H9 (cell line): ENCODE results near the gene SNX5. TPM values are rescaled to one million over a fixed set of nuclear protein-coding genes. Genes with fewer than 3 reads are reported as not detected.

Experiments used
- DNase-seq: peaks from one replicate; pipeline ENCODE4 v3.0.0-alpha.2; 2017
- H2AFZ ChIP-seq: one replicate; pipeline ENCODE4 v1.6.1; 2013; ENCODE audit warnings: mild to moderate bottlenecking, low read length, control low read depth, moderate library complexity
- H2AK5ac ChIP-seq: 2 replicates; pipeline ENCODE4 v1.6.1; 2013; ENCODE audit warnings: low read length, control low read depth, mixed read lengths; ENCODE audit not compliant: insufficient read length
- H2BK120ac ChIP-seq: one replicate; pipeline ENCODE4 v1.6.1; 2013; ENCODE audit warnings: low read depth, mild to moderate bottlenecking, low read length, control low read depth, inconsistent platforms; ENCODE audit not compliant: poor library complexity, severe bottlenecking
- H2BK12ac ChIP-seq: 2 replicates; pipeline ENCODE4 v1.6.1; 2013; ENCODE audit warnings: low read length, control low read depth, mixed read lengths, low read depth; ENCODE audit not compliant: insufficient read length
- H2BK15ac ChIP-seq: 2 replicates; pipeline ENCODE4 v1.6.1; 2013; ENCODE audit warnings: low read depth, low read length, control low read depth
- H2BK20ac ChIP-seq: one replicate; pipeline ENCODE4 v1.6.1; 2013; ENCODE audit warnings: low read depth, mild to moderate bottlenecking, low read length, control low read depth, inconsistent platforms; ENCODE audit not compliant: poor library complexity, severe bottlenecking
- H2BK5ac ChIP-seq: 2 replicates; pipeline ENCODE4 v1.6.1; 2013; ENCODE audit warnings: low read length, control low read depth, mixed read lengths; ENCODE audit not compliant: insufficient read length
- H3K14ac ChIP-seq: 2 replicates; pipeline ENCODE4 v1.6.1; 2013; ENCODE audit warnings: low read length, control low read depth; ENCODE audit not compliant: insufficient read depth
- H3K18ac ChIP-seq: 2 replicates; pipeline ENCODE4 v1.6.1; 2013; ENCODE audit warnings: low read depth, mild to moderate bottlenecking, mixed read lengths, low read length, control low read depth; ENCODE audit not compliant: insufficient read length
- H3K23ac ChIP-seq: 2 replicates; pipeline ENCODE4 v1.6.1; 2013; ENCODE audit warnings: low read length, control low read depth, mixed read lengths, low read depth; ENCODE audit not compliant: insufficient read length
- H3K23me2 ChIP-seq: 2 replicates; pipeline ENCODE4 v1.6.1; 2013; ENCODE audit warnings: low read depth, mild to moderate bottlenecking, mixed read lengths, low read length, control low read depth; ENCODE audit not compliant: insufficient read length, poor library complexity, severe bottlenecking
- H3K27ac ChIP-seq: 2 replicates; pipeline ENCODE4 v1.5.1; 2013; ENCODE audit warnings: low read length, control low read depth, mixed read lengths, low read depth; ENCODE audit not compliant: insufficient read length
- H3K27me3 ChIP-seq: 2 replicates; pipeline ENCODE4 v1.6.1; 2013; ENCODE audit warnings: low read length, control low read depth, inconsistent platforms; ENCODE audit not compliant: insufficient read depth
- H3K4ac ChIP-seq: 2 replicates; pipeline ENCODE4 v1.6.1; 2013; ENCODE audit warnings: low read depth, mild to moderate bottlenecking, control low read depth, inconsistent platforms, low read length, moderate library complexity
- H3K4me1 ChIP-seq: 2 replicates; pipeline ENCODE4 v1.6.1; 2013; ENCODE audit warnings: low read length, control low read depth, inconsistent platforms; ENCODE audit not compliant: insufficient read depth
- H3K4me2 ChIP-seq: 2 replicates; pipeline ENCODE4 v1.6.1; 2013; ENCODE audit warnings: low read length, control low read depth, mixed read lengths; ENCODE audit not compliant: insufficient read length, insufficient read depth
- H3K56ac ChIP-seq: 2 replicates; pipeline ENCODE4 v1.6.1; 2013; ENCODE audit warnings: low read depth, mild to moderate bottlenecking, mixed read lengths, low read length, control low read depth; ENCODE audit not compliant: insufficient read length
- H3K79me1 ChIP-seq: 2 replicates; pipeline ENCODE4 v1.6.1; 2013; ENCODE audit warnings: low read depth, mild to moderate bottlenecking, moderate library complexity, low read length, control low read depth, inconsistent platforms; ENCODE audit not compliant: insufficient read depth, poor library complexity, severe bottlenecking
- H3K79me2 ChIP-seq: 2 replicates; pipeline ENCODE4 v1.6.1; 2013; ENCODE audit warnings: low read length, control low read depth, inconsistent platforms; ENCODE audit not compliant: insufficient read depth
- H3K9ac ChIP-seq: 2 replicates; pipeline ENCODE4 v1.6.1; 2013; ENCODE audit warnings: low read length, control low read depth, mixed read lengths; ENCODE audit not compliant: insufficient read length; ENCODE audit errors: extremely low read depth
- H3K9me3 ChIP-seq: one replicate; pipeline ENCODE4 v1.6.1; 2013; ENCODE audit warnings: low read depth, low read length, inconsistent platforms; ENCODE audit not compliant: control insufficient read depth
- H3T11ph ChIP-seq: one replicate; pipeline ENCODE4 v1.6.1; 2013; ENCODE audit warnings: mild to moderate bottlenecking, low read length, control low read depth, inconsistent platforms
- H4K20me1 ChIP-seq: one replicate; pipeline ENCODE4 v1.6.1; 2013; ENCODE audit not compliant: control insufficient read depth, insufficient read length, insufficient read depth
- H4K5ac ChIP-seq: 2 replicates; pipeline ENCODE4 v1.6.1; 2013; ENCODE audit warnings: low read depth, mild to moderate bottlenecking, mixed read lengths, low read length, control low read depth; ENCODE audit not compliant: insufficient read length
- H4K8ac ChIP-seq: replicated peaks from 2 replicates; pipeline ENCODE4 v1.6.1; 2013; ENCODE audit warnings: low read length, control low read depth, mixed read lengths, low read depth; ENCODE audit not compliant: insufficient read length
- H4K91ac ChIP-seq: 2 replicates; pipeline ENCODE4 v1.6.1; 2013; ENCODE audit warnings: low read depth, mild to moderate bottlenecking, moderate library complexity, mixed read lengths, low read length, control low read depth; ENCODE audit not compliant: insufficient read length
- H3K27ac Mint-ChIP-seq, 3 experiments: 2 replicates in 2 of 3; 3 replicates in 1 of 3; pipeline ENCODE4 v1.8.0; 2020 to 2021; ENCODE audit warnings: mixed read lengths in 3 of 3, mild to moderate bottlenecking in 1 of 3, moderate library complexity in 1 of 3
- H3K27me3 Mint-ChIP-seq: 2 replicates; pipeline ENCODE4 v1.8.0; 2021; ENCODE audit warnings: low read depth, mild to moderate bottlenecking, moderate library complexity, mixed read lengths
- H3K36me3 Mint-ChIP-seq, 3 experiments: 2 replicates in 2 of 3; 3 replicates in 1 of 3; pipeline ENCODE4 v1.8.0; 2020 to 2021; ENCODE audit warnings: low read depth in 3 of 3, mixed read lengths in 3 of 3; ENCODE audit not compliant: insufficient read depth in 1 of 3
- H3K4me1 Mint-ChIP-seq, 2 experiments: 2 replicates each; pipeline ENCODE4 v1.8.0; 2020; ENCODE audit warnings: mixed read lengths in 2 of 2
- H3K4me3 Mint-ChIP-seq, 2 experiments: 2 replicates in 1 of 2; 3 replicates in 1 of 2; pipeline ENCODE4 v1.8.0; 2020 to 2021; ENCODE audit warnings: mild to moderate bottlenecking in 2 of 2, mixed read lengths in 2 of 2, moderate library complexity in 1 of 2
- H3K9me3 Mint-ChIP-seq, 2 experiments: 2 replicates in 1 of 2; 3 replicates in 1 of 2; pipeline ENCODE4 v1.8.0; 2020; ENCODE audit warnings: mild to moderate bottlenecking in 2 of 2, mixed read lengths in 2 of 2, moderate library complexity in 1 of 2
- CTCF ChIP-seq: fragments of 200-600 bp; sonication (generic); conservative IDR thresholded peaks from 3 replicates; pipeline ENCODE4 v1.8.0; 2021; ENCODE audit warnings: antibody characterized with exemption, mild to moderate bottlenecking
- WGBS: extraction: QIAGEN DNeasy Blood & Tissue Kit; methylation state at CpG from one replicate; pipeline ENCODE4 v1.1.7; 2013; ENCODE audit warnings: missing lambda C conversion rate, low lambda C conversion rate, mixed read lengths; ENCODE audit not compliant: insufficient read length; ENCODE audit errors: extremely low coverage; 5-methylcytosine and 5-hydroxymethylcytosine counted together
- total RNA-seq: library from RNA; stranded (reverse); gene quantifications from 2 replicates; pipeline ENCODE4 v1.2.1, GENCODE V29; 2021

Gene SNX5
- total RNA-seq, 1 experiment from 2014 or later = 194 TPM

- Histone ChIP-seq H2AK5ac (no peak overlapping the region), H3K18ac (no peak overlapping the region), H2BK15ac (no peak overlapping the region), H3K27ac (no peak overlapping the region), H4K8ac (no peak overlapping the region), H3K79me1 (no peaks in the 10 kb centered on the region), H3K23me2 (no peaks in the 10 kb centered on the region), H3K56ac (no peak overlapping the region), H3K9me3 (no peaks in the 10 kb centered on the region), H2AFZ (no peak overlapping the region), H3K4ac (no peak overlapping the region), H3K27me3 (no peaks in the 10 kb centered on the region), H2BK120ac (no peak overlapping the region), H3K14ac (no peak overlapping the region), H3K4me1 (peaks cover 8% of the 10 kb centered on the region; the same call in 1 of the 2 replicates), H4K5ac (no peak overlapping the region), H3K79me2 (no peaks in the 10 kb centered on the region), H2BK20ac (no peak overlapping the region), H2BK5ac (no peak overlapping the region), H4K20me1 (no peaks in the 10 kb centered on the region), H4K91ac (no peak overlapping the region), H3K9ac (no peak overlapping the region), H3K4me2 (no peak overlapping the region), H3T11ph (no peak overlapping the region), H2BK12ac (no peak overlapping the region), H3K23ac (no peak overlapping the region)
- no peak for DNase-seq
- no peak for TF ChIP-seq CTCF
- WGBS = no CpG with 5 or more reads among the region's 9 CpGs
- Mint-ChIP-seq H3K4me3 (peak overlapping the region in 1 of 2 experiments; percentile 37; a peak in 2 of 5 replicates), H3K4me1 (peaks cover 26 to 27% of the 10 kb centered on the region in 2 experiments), H3K36me3 (peaks cover 0 to 6% (median 0%) of the 10 kb centered on the region in 3 experiments; a peak in 1 of 7 replicates), H3K27me3 (no peaks in the 10 kb centered on the region), H3K9me3 (peaks cover 0 to 10% of the 10 kb centered on the region in 2 experiments; a peak in 2 of 5 replicates), H3K27ac (peak overlapping the region in 1 of 3 experiments; percentile 63; a peak in 1 of 7 replicates)
Observed at GRCh38 chr20:17896193-17896723, 72.3 kb downstream of the SNX5 start.
